ENCODE measurements around the gene DGKD.

DNA sequence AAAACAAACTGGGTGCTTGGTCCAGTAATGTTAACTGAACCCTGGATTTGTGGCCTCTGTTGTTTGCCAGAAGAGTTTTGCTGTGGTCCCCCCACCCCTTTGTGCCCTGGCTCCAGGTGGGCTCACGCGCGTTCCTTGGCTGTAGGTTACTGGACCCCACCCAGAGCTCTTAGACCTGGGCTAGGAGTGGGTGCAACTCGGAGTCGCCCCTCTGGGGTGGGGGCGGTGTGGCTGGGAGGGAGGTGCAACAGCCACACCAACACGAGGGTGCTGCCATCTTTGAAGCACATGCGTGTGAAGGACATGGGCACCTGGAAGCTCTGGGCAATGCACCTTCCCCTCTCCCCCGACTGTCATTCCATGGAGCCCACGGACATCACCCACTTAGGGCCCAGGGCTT lies 119.6 kb downstream of the DGKD start:
- TF ChIP-seq, protein P1, sequence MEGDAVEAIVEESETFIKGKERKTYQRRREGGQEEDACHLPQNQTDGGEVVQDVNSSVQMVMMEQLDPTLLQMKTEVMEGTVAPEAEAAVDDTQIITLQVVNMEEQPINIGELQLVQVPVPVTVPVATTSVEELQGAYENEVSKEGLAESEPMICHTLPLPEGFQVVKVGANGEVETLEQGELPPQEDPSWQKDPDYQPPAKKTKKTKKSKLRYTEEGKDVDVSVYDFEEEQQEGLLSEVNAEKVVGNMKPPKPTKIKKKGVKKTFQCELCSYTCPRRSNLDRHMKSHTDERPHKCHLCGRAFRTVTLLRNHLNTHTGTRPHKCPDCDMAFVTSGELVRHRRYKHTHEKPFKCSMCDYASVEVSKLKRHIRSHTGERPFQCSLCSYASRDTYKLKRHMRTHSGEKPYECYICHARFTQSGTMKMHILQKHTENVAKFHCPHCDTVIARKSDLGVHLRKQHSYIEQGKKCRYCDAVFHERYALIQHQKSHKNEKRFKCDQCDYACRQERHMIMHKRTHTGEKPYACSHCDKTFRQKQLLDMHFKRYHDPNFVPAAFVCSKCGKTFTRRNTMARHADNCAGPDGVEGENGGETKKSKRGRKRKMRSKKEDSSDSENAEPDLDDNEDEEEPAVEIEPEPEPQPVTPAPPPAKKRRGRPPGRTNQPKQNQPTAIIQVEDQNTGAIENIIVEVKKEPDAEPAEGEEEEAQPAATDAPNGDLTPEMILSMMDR (IDR thresholded peaks at IDR 0.05 in 4 of 5, conservative IDR thresholded peaks at IDR 0.05 in 1 of 5) = no peak
- no peak for TF ChIP-seq POLR2A (IDR thresholded peaks at IDR 0.05)
